ENCODE measurements around the gene FLG. TPM values are rescaled to one million over a fixed set of nuclear protein-coding genes. Genes with fewer than 3 reads are reported as not detected.

Gene FLG
- total and polyA plus RNA-seq, 2 experiments from 2014 or later, result 0.03 TPM; not detected in 1

GRCh38 chr1:152359906-152360305 is 34.9 kb upstream of the FLG start, which contains the start of gene FLG2:
FLG2 (minus strand) TSS chr1:152360006; CDS start chr1:152358884, 1,122 bp downstream.
- H3K4me1 ChIP-seq (ENCODE audit: insufficient read depth), result no peaks in the 10 kb centered on the region
- H3K9me2 ChIP-seq (ENCODE audit: insufficient read depth), result peaks cover 11% of the 10 kb centered on the region
- peaks cover 7% of the 10 kb centered on the region; the same call in 2 of the 3 replicates for H3K36me3 Mint-ChIP-seq (ENCODE audit: low read depth)
- no peak within 1 kb of the TSS for H3K4me2 ChIP-seq
- no peaks in the 10 kb centered on the region; the same call in 1 of the 2 replicates for H3K36me3 ChIP-seq (ENCODE audit: insufficient read depth)
- no peak for DNase-seq (ENCODE audit: low spot score)
- no peak within 1 kb of the TSS for H3K4me3 Mint-ChIP-seq
- no peak within 1 kb of the TSS for H2AFZ ChIP-seq
- H3F3A ChIP-seq (replicated peaks; ENCODE audit: low read depth), result no peaks in the 10 kb centered on the region
- H3K27me3 Mint-ChIP-seq (ENCODE audit: insufficient read depth, low read depth, poor library complexity), result peaks cover 2% of the 10 kb centered on the region
- TF ChIP-seq CTCF (conservative IDR thresholded peaks at IDR 0.05; ENCODE audit: low read depth in 2 of 2) (no peak), REST (IDR thresholded peaks at IDR 0.05; ENCODE audit: unreplicated experiment) (no peak), POLR2AphosphoS5 (IDR thresholded peaks at IDR 0.05; ENCODE audit: low read depth) (no peak), ZNF331 (CRISPR knock-in tag; IDR thresholded peaks at IDR 0.05; ENCODE audit: low read depth) (no peak), ZNF114 (CRISPR knock-in tag; IDR thresholded peaks at IDR 0.05) (no peak), CREB1 (CRISPR knock-in tag; IDR thresholded peaks at IDR 0.05; ENCODE audit: low read depth) (no peak), EZH2 (IDR thresholded peaks at IDR 0.05; ENCODE audit: low read depth, unreplicated experiment) (no peak), ZNF462 (CRISPR knock-in tag; IDR thresholded peaks at IDR 0.05) (no peak), JUNB (IDR thresholded peaks at IDR 0.05; ENCODE audit: unreplicated experiment) (no peak), NANOG (IDR thresholded peaks at IDR 0.05; ENCODE audit: borderline replicate concordance) (no peak)
- H3K9me3 Mint-ChIP-seq, result peaks cover 26% of the 10 kb centered on the region
- no peak within 1 kb of the TSS for H3K27ac ChIP-seq (ENCODE audit: low read depth)
- H3K27ac Mint-ChIP-seq, result no peak within 1 kb of the TSS
- no peaks in the 10 kb centered on the region for H4K20me1 ChIP-seq (replicated peaks; ENCODE audit: insufficient read depth)
- H3K27me3 ChIP-seq (ENCODE audit: insufficient read depth), result no peaks in the 10 kb centered on the region
- H3K4me3 ChIP-seq, result no peak within 1 kb of the TSS
- no peaks in the 10 kb centered on the region for H3K4me1 Mint-ChIP-seq
- no peaks in the 10 kb centered on the region for H3K79me2 ChIP-seq (replicated peaks; ENCODE audit: insufficient read depth)
- no peak for ATAC-seq

Measured in GM23338 (cell line).